HepG2 (cell line): ENCODE data around the gene PIK3CB. TPM values are rescaled to one million over a fixed set of nuclear protein-coding genes. Genes with fewer than 3 reads are reported as not detected.

Experiments used
- BCL6 ChIP-seq: IDR thresholded peaks from 2 replicates; pipeline ENCODE4 v1.6.1; 2016; ENCODE audit warnings: missing genetic modification reagents, missing compliant biosample characterization
- CEBPG ChIP-seq: IDR thresholded peaks from 2 replicates; pipeline ENCODE4 v1.6.1; 2016
- CEBPZ ChIP-seq: IDR thresholded peaks from 2 replicates; pipeline ENCODE4 v1.6.1; 2012; ENCODE audit warnings: low read length, improper control_type of control experiment
- CENPBD1 ChIP-seq: sonication (generic); formaldehyde crosslinking; IDR thresholded peaks from 2 replicates; pipeline ENCODE4 v1.8.0; 2022; ENCODE audit warnings: missing genetic modification reagents, low read depth, mild to moderate bottlenecking, borderline replicate concordance
- HMG20A ChIP-seq: IDR thresholded peaks from 2 replicates; pipeline ENCODE4 v1.6.1; 2016; ENCODE audit warnings: borderline replicate concordance
- HNRNPK ChIP-seq: fragments of 200-400 bp; formaldehyde crosslinking; IDR thresholded peaks from 2 replicates; pipeline ENCODE4 v1.6.1; 2018; ENCODE audit warnings: low read length, low read depth, moderate library complexity, mild to moderate bottlenecking; ENCODE audit not compliant: poor library complexity, severe bottlenecking
- IKZF4 ChIP-seq: sonication (generic); formaldehyde crosslinking; IDR thresholded peaks from 2 replicates; pipeline ENCODE4 v1.5.1; 2020; ENCODE audit warnings: borderline replicate concordance, mild to moderate bottlenecking, low read depth, missing genetic modification reagents; ENCODE audit errors: not compliant biosample characterization
- KDM5B ChIP-seq: sonication (generic); formaldehyde crosslinking; IDR thresholded peaks from 2 replicates; pipeline ENCODE4 v1.4.0; 2020; ENCODE audit warnings: missing genetic modification reagents, mild to moderate bottlenecking, borderline replicate concordance
- MIER3 ChIP-seq: IDR thresholded peaks from 2 replicates; pipeline ENCODE4 v1.6.1; 2016; ENCODE audit warnings: missing compliant biosample characterization, borderline replicate concordance
- MLX ChIP-seq: IDR thresholded peaks from 2 replicates; pipeline ENCODE4 v1.6.1; 2016
- NCOR1 ChIP-seq: fragments of 200-600 bp; sonication (generic); IDR thresholded peaks from 2 replicates; pipeline ENCODE4 v1.7.0; 2017; ENCODE audit warnings: antibody characterized with exemption, low read length, borderline replicate concordance
- NFRKB ChIP-seq: fragments of 450-650 bp; IDR thresholded peaks from 2 replicates; pipeline ENCODE4 v1.6.1; 2017
- NR1H2 ChIP-seq: sonication (generic); formaldehyde crosslinking; IDR thresholded peaks from 2 replicates; pipeline ENCODE4 v1.8.1; 2022; ENCODE audit warnings: low read depth, missing genetic modification reagents, borderline replicate concordance
- NR2F2 ChIP-seq: IDR thresholded peaks from 2 replicates; pipeline ENCODE4 v1.6.1; 2012; ENCODE audit warnings: low read depth, inconsistent platforms, borderline replicate concordance
- ZFP1 ChIP-seq: IDR thresholded peaks from 2 replicates; pipeline ENCODE4 v1.6.1; 2016
- ZNF484 ChIP-seq: sonication (generic); formaldehyde crosslinking; IDR thresholded peaks from 2 replicates; pipeline ENCODE4 v1.5.1; 2020; ENCODE audit warnings: mild to moderate bottlenecking, low read depth, missing genetic modification reagents, borderline replicate concordance
- ZNF615 ChIP-seq: sonication (generic); formaldehyde crosslinking; IDR thresholded peaks from 2 replicates; pipeline ENCODE4 v1.5.0; 2020; ENCODE audit warnings: mild to moderate bottlenecking, missing genetic modification reagents, borderline replicate concordance
- ZNF782 ChIP-seq: sonication (generic); formaldehyde crosslinking; IDR thresholded peaks from 2 replicates; pipeline ENCODE4 v1.4.0; 2020; ENCODE audit warnings: missing genetic modification reagents, mild to moderate bottlenecking, borderline replicate concordance
- polyA plus RNA-seq, 8 experiments: library from polyadenylated mRNA; depleted of rRNA in 3 of 8; stranded (reverse) in 7 of 8; unstranded in 1 of 8; fragments of >200 nt; fragmentation: Illumina TruSeq in 4 of 8; extraction: Trizol in 4 of 8; gene quantifications; 2 replicates each; pipeline versions ENCODE4 v1.2.1 to v1.2.3, GENCODE V29; 2011 to 2016; ENCODE audit warnings: low read depth in 4 of 8, missing spikeins in 1 of 8, mixed read lengths in 1 of 8; ENCODE audit not compliant: insufficient read depth in 1 of 8
- total RNA-seq, 5 experiments: library from RNA; depleted of rRNA; stranded (reverse); fragments of >200 nt; fragmentation: Illumina TruSeq; extraction: Trizol; gene quantifications; 2 replicates each; pipeline ENCODE4 v1.2.3, GENCODE V29; 2016; ENCODE audit warnings: low read depth in 1 of 5
- TF ChIP-seq, protein P1 (sequence below), 2 experiments: IDR thresholded peaks; 2 replicates each; pipeline ENCODE4 v1.6.1; 2011 to 2012; ENCODE audit warnings: low read length in 2 of 2, borderline replicate concordance in 1 of 2, low read depth in 1 of 2, mild to moderate bottlenecking in 1 of 2, moderate library complexity in 1 of 2
- TF ChIP-seq, protein P2 (sequence below): sonication (generic); formaldehyde crosslinking; IDR thresholded peaks from 2 replicates; pipeline ENCODE4 v1.5.1; 2020; ENCODE audit warnings: missing genetic modification reagents, mild to moderate bottlenecking, borderline replicate concordance
- TF ChIP-seq, protein P3 (sequence below): IDR thresholded peaks from 2 replicates; pipeline ENCODE4 v1.6.1; 2016; ENCODE audit warnings: control low read depth

Gene PIK3CB
- total and polyA plus RNA-seq, 2 of the 13 experiments (the other 11 are each of a cell fraction or from before 2014, with no cell fraction given): 6.6 to 18.7 TPM

GRCh38 chr3:138786788-138787271, 47.9 kb downstream of the PIK3CB start (continued):
- no peak for TF ChIP-seq MLX (CRISPR knock-in tag)
- no peak for TF ChIP-seq NR1H2 (CRISPR knock-in tag)
- no peak for TF ChIP-seq CEBPZ
- TF ChIP-seq ZFP1 (CRISPR knock-in tag): no peak
- TF ChIP-seq, protein P1, sequence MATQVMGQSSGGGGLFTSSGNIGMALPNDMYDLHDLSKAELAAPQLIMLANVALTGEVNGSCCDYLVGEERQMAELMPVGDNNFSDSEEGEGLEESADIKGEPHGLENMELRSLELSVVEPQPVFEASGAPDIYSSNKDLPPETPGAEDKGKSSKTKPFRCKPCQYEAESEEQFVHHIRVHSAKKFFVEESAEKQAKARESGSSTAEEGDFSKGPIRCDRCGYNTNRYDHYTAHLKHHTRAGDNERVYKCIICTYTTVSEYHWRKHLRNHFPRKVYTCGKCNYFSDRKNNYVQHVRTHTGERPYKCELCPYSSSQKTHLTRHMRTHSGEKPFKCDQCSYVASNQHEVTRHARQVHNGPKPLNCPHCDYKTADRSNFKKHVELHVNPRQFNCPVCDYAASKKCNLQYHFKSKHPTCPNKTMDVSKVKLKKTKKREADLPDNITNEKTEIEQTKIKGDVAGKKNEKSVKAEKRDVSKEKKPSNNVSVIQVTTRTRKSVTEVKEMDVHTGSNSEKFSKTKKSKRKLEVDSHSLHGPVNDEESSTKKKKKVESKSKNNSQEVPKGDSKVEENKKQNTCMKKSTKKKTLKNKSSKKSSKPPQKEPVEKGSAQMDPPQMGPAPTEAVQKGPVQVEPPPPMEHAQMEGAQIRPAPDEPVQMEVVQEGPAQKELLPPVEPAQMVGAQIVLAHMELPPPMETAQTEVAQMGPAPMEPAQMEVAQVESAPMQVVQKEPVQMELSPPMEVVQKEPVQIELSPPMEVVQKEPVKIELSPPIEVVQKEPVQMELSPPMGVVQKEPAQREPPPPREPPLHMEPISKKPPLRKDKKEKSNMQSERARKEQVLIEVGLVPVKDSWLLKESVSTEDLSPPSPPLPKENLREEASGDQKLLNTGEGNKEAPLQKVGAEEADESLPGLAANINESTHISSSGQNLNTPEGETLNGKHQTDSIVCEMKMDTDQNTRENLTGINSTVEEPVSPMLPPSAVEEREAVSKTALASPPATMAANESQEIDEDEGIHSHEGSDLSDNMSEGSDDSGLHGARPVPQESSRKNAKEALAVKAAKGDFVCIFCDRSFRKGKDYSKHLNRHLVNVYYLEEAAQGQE (IDR thresholded peaks at IDR 0.05; ENCODE audit: borderline replicate concordance in 1 of 2, low read depth in 1 of 2, low read length in 2 of 2): no peak
- no peak for TF ChIP-seq NR2F2
- TF ChIP-seq, protein P2, sequence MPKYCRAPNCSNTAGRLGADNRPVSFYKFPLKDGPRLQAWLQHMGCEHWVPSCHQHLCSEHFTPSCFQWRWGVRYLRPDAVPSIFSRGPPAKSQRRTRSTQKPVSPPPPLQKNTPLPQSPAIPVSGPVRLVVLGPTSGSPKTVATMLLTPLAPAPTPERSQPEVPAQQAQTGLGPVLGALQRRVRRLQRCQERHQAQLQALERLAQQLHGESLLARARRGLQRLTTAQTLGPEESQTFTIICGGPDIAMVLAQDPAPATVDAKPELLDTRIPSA: no peak
- no peak for TF ChIP-seq ZNF615 (CRISPR knock-in tag)
- TF ChIP-seq ZNF484: no peak
- TF ChIP-seq CENPBD1 (CRISPR knock-in tag): no peak
- no peak for TF ChIP-seq MIER3 (CRISPR knock-in tag)
- peak; percentile 47; the same call in 1 of the 2 replicates for TF ChIP-seq HMG20A (CRISPR knock-in tag)
- TF ChIP-seq NFRKB: no peak
- no peak for TF ChIP-seq ZNF782 (CRISPR knock-in tag)
- peak; percentile 56 for TF ChIP-seq CEBPG (CRISPR knock-in tag)
- TF ChIP-seq BCL6 (CRISPR knock-in tag): 0 out of 2 replicates have a peak, but pooled peaks have one; percentile 24
- no peak for TF ChIP-seq NCOR1
- TF ChIP-seq HNRNPK: no peak
- no peak for TF ChIP-seq IKZF4 (CRISPR knock-in tag)
- TF ChIP-seq, protein P3, sequence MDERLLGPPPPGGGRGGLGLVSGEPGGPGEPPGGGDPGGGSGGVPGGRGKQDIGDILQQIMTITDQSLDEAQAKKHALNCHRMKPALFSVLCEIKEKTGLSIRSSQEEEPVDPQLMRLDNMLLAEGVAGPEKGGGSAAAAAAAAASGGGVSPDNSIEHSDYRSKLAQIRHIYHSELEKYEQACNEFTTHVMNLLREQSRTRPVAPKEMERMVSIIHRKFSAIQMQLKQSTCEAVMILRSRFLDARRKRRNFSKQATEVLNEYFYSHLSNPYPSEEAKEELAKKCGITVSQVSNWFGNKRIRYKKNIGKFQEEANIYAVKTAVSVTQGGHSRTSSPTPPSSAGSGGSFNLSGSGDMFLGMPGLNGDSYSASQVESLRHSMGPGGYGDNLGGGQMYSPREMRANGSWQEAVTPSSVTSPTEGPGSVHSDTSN: no peak
- no peak for TF ChIP-seq KDM5B
